ENCODE data around the gene LMO7.

The LMO7 gene

DNA sequence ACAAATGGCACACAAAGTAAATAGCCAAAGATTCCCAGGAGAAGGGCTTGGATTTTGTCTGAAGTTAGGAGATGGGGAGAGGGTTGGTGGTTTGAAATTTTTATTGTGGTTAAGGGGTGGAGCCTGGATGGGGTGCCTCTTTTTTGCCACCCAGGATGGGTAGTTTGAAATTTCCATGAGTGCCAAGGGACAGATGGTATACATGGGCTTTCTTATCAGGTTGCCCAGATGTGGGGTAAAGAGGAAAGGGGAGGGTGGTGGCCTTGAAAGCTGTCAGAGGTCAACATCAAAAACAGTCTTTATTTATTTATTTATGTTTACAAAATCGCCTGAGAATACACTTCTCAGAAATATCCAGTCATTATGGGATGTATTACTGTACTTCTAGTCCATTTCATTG lies 46.2 kb downstream of the LMO7 start:
- Histone ChIP-seq H2BK15ac (ENCODE audit: low read depth, poor library complexity, severe bottlenecking) (no peak overlapping the region), H3K18ac (ENCODE audit: low read depth in 1 of 2, low read length in 2 of 2) (no peak overlapping the region), H3K27me3 (ENCODE audit: control insufficient read depth in 1 of 2, insufficient read depth in 1 of 2, low read length in 2 of 2) (no peaks in the 10 kb centered on the region), H4K91ac (ENCODE audit: low read length) (no peak overlapping the region), H3K4me3 (ENCODE audit: insufficient read depth in 1 of 2, low read depth in 1 of 2, low read length in 2 of 2) (no peak overlapping the region), H2BK5ac (ENCODE audit: low read depth, low read length, poor library complexity, severe bottlenecking) (no peak overlapping the region), H3K27ac (ENCODE audit: low read length, poor library complexity, severe bottlenecking) (no peak overlapping the region), H3K9ac (ENCODE audit: low read length) (no peak overlapping the region), H3K4ac (ENCODE audit: low read depth in 1 of 2, low read length in 2 of 2) (no peak overlapping the region), H3K23ac (ENCODE audit: low read length in 2 of 2) (no peak overlapping the region), H4K8ac (ENCODE audit: low read length) (no peak overlapping the region), H3K14ac (ENCODE audit: low read length in 2 of 2) (no peak overlapping the region), H2AFZ (ENCODE audit: low read depth, low read length) (no peak overlapping the region), H2BK12ac (ENCODE audit: low read length in 2 of 2) (no peak overlapping the region), H3K4me1 (ENCODE audit: control insufficient read depth, insufficient read depth, low read depth, low read length) (no peaks in the 10 kb centered on the region), H3K4me2 (ENCODE audit: low read length, poor library complexity, severe bottlenecking) (no peak overlapping the region), H3K79me1 (replicated peaks; ENCODE audit: low read length, poor library complexity, severe bottlenecking) (peaks cover 25% of the 10 kb centered on the region), H2BK120ac (ENCODE audit: low read depth, low read length) (no peak overlapping the region), H3K36me3 (ENCODE audit: control insufficient read depth in 1 of 2, insufficient read depth in 2 of 2, low read depth in 1 of 2, low read length in 2 of 2) (peaks cover 7 to 14% of the 10 kb centered on the region in 2 experiments), H2AK5ac (ENCODE audit: low read length, severe bottlenecking) (no peak overlapping the region), H3K9me3 (ENCODE audit: control insufficient read depth, low read length) (no peaks in the 10 kb centered on the region)
- WGBS: 85% methylated on average over 1 of the region's 1 CpG
- no peak for DNase-seq

DNA sequence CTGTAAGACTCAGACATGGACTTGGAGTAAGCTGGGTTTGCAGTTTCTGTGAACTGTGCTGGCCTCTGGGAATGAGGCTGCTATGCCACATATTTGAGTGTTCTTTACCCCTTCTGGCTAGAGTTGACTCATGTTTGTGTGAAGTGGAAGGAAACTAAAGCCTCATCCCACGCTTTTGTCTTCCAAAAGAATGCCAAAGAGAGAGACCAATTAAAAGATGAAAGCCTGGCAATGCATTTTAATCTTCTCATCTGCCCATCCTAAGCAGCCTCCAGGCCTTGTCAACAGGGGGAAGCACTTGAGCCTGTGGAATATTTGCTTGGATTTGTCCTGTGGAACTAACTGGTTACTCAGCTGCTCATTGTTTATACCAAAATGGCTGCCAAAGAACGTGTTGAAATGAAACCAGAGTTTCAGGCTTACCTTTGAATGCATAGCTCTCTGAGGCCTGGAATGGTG lies 49.1 kb downstream of the LMO7 start:
- Histone ChIP-seq H3K9me3 (ENCODE audit: control insufficient read depth, low read length) (no peaks in the 10 kb centered on the region), H3K4me1 (ENCODE audit: control insufficient read depth, insufficient read depth, low read depth, low read length) (no peaks in the 10 kb centered on the region), H3K9ac (ENCODE audit: low read length) (peak overlapping the region; percentile 51), H4K91ac (ENCODE audit: low read length) (no peak overlapping the region), H3K14ac (ENCODE audit: low read length in 2 of 2) (no peak overlapping the region), H2BK15ac (ENCODE audit: low read depth, poor library complexity, severe bottlenecking) (no peak overlapping the region), H3K27me3 (ENCODE audit: control insufficient read depth in 1 of 2, insufficient read depth in 1 of 2, low read length in 2 of 2) (no peaks in the 10 kb centered on the region), H2AK5ac (ENCODE audit: low read length, severe bottlenecking) (no peak overlapping the region), H3K4me2 (ENCODE audit: low read length, poor library complexity, severe bottlenecking) (no peak overlapping the region), H3K27ac (ENCODE audit: low read length, poor library complexity, severe bottlenecking) (peak overlapping the region; percentile 71), H3K23ac (ENCODE audit: low read length in 2 of 2) (no peak overlapping the region), H3K18ac (ENCODE audit: low read depth in 1 of 2, low read length in 2 of 2) (no peak overlapping the region), H3K4me3 (ENCODE audit: insufficient read depth in 1 of 2, low read depth in 1 of 2, low read length in 2 of 2) (no peak overlapping the region), H3K4ac (ENCODE audit: low read depth in 1 of 2, low read length in 2 of 2) (peak overlapping the region in 1 of 2 experiments; percentile 58), H3K36me3 (ENCODE audit: control insufficient read depth in 1 of 2, insufficient read depth in 2 of 2, low read depth in 1 of 2, low read length in 2 of 2) (peaks cover 4 to 6% of the 10 kb centered on the region in 2 experiments), H2BK5ac (ENCODE audit: low read depth, low read length, poor library complexity, severe bottlenecking) (no peak overlapping the region), H2BK120ac (ENCODE audit: low read depth, low read length) (no peak overlapping the region), H3K79me1 (replicated peaks; ENCODE audit: low read length, poor library complexity, severe bottlenecking) (peaks cover 29% of the 10 kb centered on the region), H2BK12ac (ENCODE audit: low read length in 2 of 2) (no peak overlapping the region), H4K8ac (ENCODE audit: low read length) (no peak overlapping the region), H2AFZ (ENCODE audit: low read depth, low read length) (no peak overlapping the region)
- WGBS: 7% methylated on average over 2 of the region's 2 CpGs
- peak; percentile 90 for DNase-seq

DNA sequence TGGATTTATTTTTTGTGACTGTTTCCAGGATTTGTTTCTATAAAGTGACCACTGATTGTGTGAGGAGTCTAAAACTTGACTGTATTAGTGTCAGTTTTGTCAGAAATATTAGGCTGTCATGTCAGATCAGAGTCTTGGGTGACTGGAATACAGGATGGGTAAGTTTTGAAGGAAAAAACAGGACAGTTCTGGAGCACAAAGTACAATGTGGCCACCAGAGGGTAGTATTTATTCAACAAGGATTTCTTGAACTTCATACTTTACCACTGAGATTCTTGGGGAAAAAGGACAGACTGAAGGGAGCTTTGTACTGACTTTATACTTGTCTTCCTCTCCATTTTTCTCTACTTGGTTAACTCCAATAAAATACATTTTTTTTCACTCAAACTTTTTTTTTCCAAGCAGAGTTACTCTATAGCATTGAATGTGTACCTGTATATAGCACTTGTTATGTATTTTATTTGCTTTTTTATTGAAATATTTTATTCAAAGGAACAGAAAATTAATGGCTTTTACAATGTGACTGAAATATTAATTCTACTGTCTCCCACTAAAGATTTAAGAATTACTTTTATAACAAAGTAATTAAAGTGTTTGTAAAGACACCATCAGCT lies 51.1 kb downstream of the LMO7 start:
- peak overlapping the region; percentile 17 for H3K9ac ChIP-seq (ENCODE audit: low read length)
- H2AK5ac ChIP-seq (ENCODE audit: low read length, severe bottlenecking): no peak overlapping the region

DNA sequence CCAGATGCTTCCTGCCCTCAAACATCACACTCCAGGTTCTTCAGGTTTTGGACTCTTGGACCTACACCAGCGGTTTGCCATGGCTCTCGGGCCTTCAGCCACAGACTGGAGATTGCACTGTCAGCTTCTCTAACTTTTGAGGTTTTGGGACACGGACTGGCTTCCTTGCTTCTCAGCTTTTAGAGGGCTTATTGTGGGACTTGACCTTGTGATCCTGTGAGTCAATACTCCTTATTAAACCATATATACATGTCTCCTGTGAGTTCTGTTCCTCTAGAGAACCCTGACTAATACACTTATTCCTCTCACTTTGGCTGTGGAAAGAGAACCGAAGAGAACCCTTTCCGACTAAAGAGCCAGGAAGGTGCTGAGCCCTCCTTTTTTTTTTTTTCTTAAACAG lies 53.6 kb downstream of the LMO7 start:
- Histone ChIP-seq H3K14ac (ENCODE audit: low read length in 2 of 2) (no peak overlapping the region), H4K8ac (ENCODE audit: low read length) (no peak overlapping the region), H3K36me3 (ENCODE audit: control insufficient read depth in 1 of 2, insufficient read depth in 2 of 2, low read depth in 1 of 2, low read length in 2 of 2) (peaks cover 10 to 11% of the 10 kb centered on the region in 2 experiments), H3K4ac (ENCODE audit: low read depth in 1 of 2, low read length in 2 of 2) (no peak overlapping the region), H2AK5ac (ENCODE audit: low read length, severe bottlenecking) (no peak overlapping the region), H2BK12ac (ENCODE audit: low read length in 2 of 2) (no peak overlapping the region), H3K9me3 (ENCODE audit: control insufficient read depth, low read length) (no peaks in the 10 kb centered on the region), H3K23ac (ENCODE audit: low read length in 2 of 2) (no peak overlapping the region), H3K4me2 (ENCODE audit: low read length, poor library complexity, severe bottlenecking) (no peak overlapping the region), H2AFZ (ENCODE audit: low read depth, low read length) (no peak overlapping the region), H3K27ac (ENCODE audit: low read length, poor library complexity, severe bottlenecking) (no peak overlapping the region), H2BK120ac (ENCODE audit: low read depth, low read length) (no peak overlapping the region), H2BK5ac (ENCODE audit: low read depth, low read length, poor library complexity, severe bottlenecking) (no peak overlapping the region), H3K4me3 (ENCODE audit: insufficient read depth in 1 of 2, low read depth in 1 of 2, low read length in 2 of 2) (no peak overlapping the region), H3K27me3 (ENCODE audit: control insufficient read depth in 1 of 2, insufficient read depth in 1 of 2, low read length in 2 of 2) (no peaks in the 10 kb centered on the region), H3K18ac (ENCODE audit: low read depth in 1 of 2, low read length in 2 of 2) (peak overlapping the region in 1 of 2 experiments; percentile 37), H3K4me1 (ENCODE audit: control insufficient read depth, insufficient read depth, low read depth, low read length) (no peaks in the 10 kb centered on the region), H4K91ac (ENCODE audit: low read length) (no peak overlapping the region), H2BK15ac (ENCODE audit: low read depth, poor library complexity, severe bottlenecking) (no peak overlapping the region), H3K9ac (ENCODE audit: low read length) (no peak overlapping the region), H3K79me1 (replicated peaks; ENCODE audit: low read length, poor library complexity, severe bottlenecking) (peaks cover 41% of the 10 kb centered on the region)
- no peak for DNase-seq
- WGBS: 82% methylated on average over 5 of the region's 5 CpGs

More for the DNA sequence above, 51.1 kb downstream of the LMO7 start:
- H2BK12ac ChIP-seq (ENCODE audit: low read length in 2 of 2): no peak overlapping the region
- no peak overlapping the region for H3K18ac ChIP-seq (ENCODE audit: low read depth in 1 of 2, low read length in 2 of 2)
- no peaks in the 10 kb centered on the region for H3K4me1 ChIP-seq (ENCODE audit: control insufficient read depth, insufficient read depth, low read depth, low read length)
- peaks cover 34% of the 10 kb centered on the region for H3K79me1 ChIP-seq (replicated peaks; ENCODE audit: low read length, poor library complexity, severe bottlenecking)
- no peak overlapping the region for H2AFZ ChIP-seq (ENCODE audit: low read depth, low read length)
- no peak overlapping the region for H4K91ac ChIP-seq (ENCODE audit: low read length)
- no peak overlapping the region for H3K27ac ChIP-seq (ENCODE audit: low read length, poor library complexity, severe bottlenecking)
- no peak overlapping the region for H3K14ac ChIP-seq (ENCODE audit: low read length in 2 of 2)
- no peak overlapping the region for H2BK15ac ChIP-seq (ENCODE audit: low read depth, poor library complexity, severe bottlenecking)
- H3K9me3 ChIP-seq (ENCODE audit: control insufficient read depth, low read length): no peaks in the 10 kb centered on the region
- peak; percentile 72 for DNase-seq
- H3K27me3 ChIP-seq (ENCODE audit: control insufficient read depth in 1 of 2, insufficient read depth in 1 of 2, low read length in 2 of 2): no peaks in the 10 kb centered on the region
- H3K23ac ChIP-seq (ENCODE audit: low read length in 2 of 2): no peak overlapping the region
- H2BK5ac ChIP-seq (ENCODE audit: low read depth, low read length, poor library complexity, severe bottlenecking): no peak overlapping the region
- H4K8ac ChIP-seq (ENCODE audit: low read length): no peak overlapping the region
- H2BK120ac ChIP-seq (ENCODE audit: low read depth, low read length): no peak overlapping the region
- peaks cover 0 to 6% of the 10 kb centered on the region in 2 experiments for H3K36me3 ChIP-seq (ENCODE audit: control insufficient read depth in 1 of 2, insufficient read depth in 2 of 2, low read depth in 1 of 2, low read length in 2 of 2)
- no peak overlapping the region for H3K4me3 ChIP-seq (ENCODE audit: insufficient read depth in 1 of 2, low read depth in 1 of 2, low read length in 2 of 2)
- no peak overlapping the region for H3K4me2 ChIP-seq (ENCODE audit: low read length, poor library complexity, severe bottlenecking)
- H3K4ac ChIP-seq (ENCODE audit: low read depth in 1 of 2, low read length in 2 of 2): no peak overlapping the region
